GM19351 (cell line): ENCODE data around the gene COL5A3.

Experiments used
- ATAC-seq: cut with Tn5 transposase; IDR thresholded peaks from one replicate; pipeline ENCODE4 v1.9.1; 2021; ENCODE audit warnings: mild to moderate bottlenecking, moderate library complexity; ENCODE audit not compliant: unreplicated experiment

COL5A3 gene

DNA sequence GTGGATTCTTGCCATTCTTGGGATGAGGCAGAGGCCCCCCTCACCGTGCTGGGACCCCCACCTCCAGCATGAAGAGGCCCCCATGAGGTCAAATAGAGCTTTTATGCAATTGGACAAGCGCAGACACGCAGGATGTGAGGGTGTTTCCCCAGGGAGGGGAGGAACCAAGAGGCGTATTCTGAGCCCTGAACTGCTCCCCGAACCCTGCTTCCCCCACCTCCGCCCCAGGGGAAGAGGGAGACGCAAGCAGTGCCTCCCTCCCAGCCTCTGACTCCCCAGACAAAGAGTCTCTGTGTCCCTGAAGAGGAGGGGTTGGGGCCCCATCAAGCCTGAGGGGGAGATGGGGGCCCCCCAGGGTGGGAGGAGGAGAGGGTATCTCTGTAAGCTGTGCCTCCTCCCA lies 1.7 kb upstream of the COL5A3 start:
- ATAC-seq, result no peak

GRCh38 chr19:10010939-10011338 lies 635 bp upstream of the COL5A3 start:
- no peak for ATAC-seq

DNA sequence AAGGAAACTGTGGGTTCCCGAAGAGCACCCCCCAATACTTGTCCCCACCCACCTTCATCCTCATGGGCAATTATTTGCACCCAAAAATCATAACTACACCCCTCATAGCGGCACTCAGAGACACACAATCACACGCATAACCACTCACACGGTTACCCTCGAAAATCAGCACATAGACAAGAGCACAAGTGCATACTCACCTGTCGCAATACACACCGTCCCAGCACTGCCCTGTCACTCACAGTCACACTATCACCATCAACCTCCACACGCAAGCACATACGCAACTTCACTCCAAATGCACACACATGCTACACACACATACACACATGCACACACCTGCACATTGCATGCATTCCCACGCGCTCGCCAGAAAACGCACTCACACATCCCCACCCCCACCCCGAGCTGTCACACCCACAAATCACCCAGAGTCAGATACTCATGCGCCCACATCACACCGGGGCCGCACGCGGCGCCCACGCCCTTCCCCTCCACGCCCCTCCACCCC lies 535 bp downstream of the COL5A3 start:
- no peak for ATAC-seq

- no peak for ATAC-seq
These were observed 2.0 kb downstream of the COL5A3 start for GRCh38 chr19:10008184-10008765.

GRCh38 chr19:10007371-10008183 lies 2.7 kb downstream of the COL5A3 start:
- ATAC-seq, result no peak

GRCh38 chr19:10006752-10007323 lies 3.5 kb downstream of the COL5A3 start:
- ATAC-seq, result no peak

DNA sequence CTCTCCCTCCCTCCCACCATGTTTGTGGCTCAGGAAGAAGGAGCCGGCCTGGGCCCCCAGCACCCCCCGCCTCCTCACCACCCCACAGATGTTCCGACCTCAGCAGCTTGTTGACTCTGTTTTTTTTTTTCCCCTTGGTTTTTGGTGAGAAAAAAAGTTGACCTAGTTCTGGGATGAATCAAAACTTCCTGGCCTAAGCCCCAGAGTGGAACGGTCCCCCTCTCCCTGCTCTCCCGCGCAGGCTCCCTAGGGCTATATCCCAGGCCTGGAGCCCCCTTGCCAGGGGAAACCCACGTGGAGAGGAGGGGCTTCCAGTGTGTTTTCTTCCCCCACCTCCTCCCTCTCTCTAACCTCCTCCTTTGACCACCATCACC lies 4.0 kb downstream of the COL5A3 start:
- no peak for ATAC-seq

DNA sequence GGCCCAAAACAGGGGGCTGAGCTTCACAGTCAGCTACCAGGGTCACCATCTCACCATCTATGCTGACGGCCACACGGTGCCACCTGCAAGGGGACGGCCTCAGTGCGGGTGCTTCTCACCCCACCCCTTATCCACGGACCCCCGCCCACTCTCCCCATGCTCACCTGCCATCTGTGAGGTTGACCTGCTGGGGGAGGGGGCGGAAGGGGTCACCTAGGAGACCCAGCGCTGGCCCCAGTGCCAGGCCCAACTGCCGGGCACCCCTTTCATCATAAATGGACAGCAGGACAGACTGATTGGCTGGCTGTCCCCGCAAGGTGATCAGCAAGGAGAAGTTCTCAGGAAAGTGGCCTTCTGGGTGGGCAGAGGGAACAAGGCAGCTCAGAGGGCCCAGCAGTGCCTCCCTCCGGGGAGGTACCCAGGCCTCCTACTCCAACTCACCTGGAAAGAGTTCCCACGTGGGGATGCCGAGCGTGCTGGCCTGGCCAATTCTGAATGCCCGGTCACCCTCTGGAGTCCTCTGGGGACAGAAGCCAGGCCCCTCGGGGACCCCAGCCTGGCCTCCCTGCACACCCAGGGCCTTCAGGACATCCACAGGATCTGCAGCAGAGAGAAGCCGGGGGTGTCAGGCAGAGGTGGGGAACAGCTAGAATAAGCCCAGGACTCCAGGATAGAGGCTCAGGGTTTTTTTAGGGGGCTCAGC lies 4.5 kb downstream of the COL5A3 start:
- no peak for ATAC-seq

DNA sequence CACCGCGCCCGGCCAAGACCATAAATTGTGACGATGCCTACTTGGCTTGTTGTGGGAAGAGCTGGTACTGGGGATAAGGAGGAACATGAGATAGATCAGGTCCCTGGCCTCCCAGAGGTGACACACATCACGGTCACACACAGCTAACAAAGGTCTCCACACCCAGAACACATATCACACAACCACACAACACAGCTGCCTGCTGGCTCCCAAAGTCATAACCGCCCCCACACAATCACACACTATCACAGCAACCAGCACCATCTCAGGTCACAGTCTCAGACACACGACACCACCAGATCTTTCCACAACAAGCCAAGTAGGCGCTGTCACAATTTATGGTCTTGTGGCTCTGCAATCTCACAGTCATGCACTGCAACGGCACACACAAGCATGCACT lies 5.7 kb downstream of the COL5A3 start:
- ATAC-seq, result no peak

DNA sequence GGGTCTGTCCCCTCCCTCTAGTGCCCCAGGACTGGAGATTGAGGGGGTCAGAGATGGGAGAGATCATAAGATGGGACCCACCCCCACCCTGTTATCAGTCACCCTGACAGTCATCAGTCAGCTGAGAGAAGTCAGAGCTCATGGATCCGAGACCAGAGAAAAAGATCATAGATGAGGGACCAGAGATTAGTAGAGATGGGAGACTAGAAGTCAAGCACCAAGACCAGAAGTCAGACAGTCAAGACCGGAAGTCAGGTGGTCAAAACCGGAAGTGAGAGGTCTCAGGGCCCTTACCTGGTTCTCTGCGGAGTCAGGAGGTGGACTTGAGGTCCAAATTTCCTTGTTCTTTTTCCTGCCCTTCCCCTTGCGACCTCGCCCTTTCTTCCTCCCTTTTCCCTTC lies 7.0 kb downstream of the COL5A3 start:
- no peak for ATAC-seq

GRCh38 chr19:10001899-10002298 lies 8.4 kb downstream of the COL5A3 start:
- ATAC-seq, result no peak

GRCh38 chr19:10000171-10000826 lies 10.0 kb downstream of the COL5A3 start:
- ATAC-seq, result no peak

DNA sequence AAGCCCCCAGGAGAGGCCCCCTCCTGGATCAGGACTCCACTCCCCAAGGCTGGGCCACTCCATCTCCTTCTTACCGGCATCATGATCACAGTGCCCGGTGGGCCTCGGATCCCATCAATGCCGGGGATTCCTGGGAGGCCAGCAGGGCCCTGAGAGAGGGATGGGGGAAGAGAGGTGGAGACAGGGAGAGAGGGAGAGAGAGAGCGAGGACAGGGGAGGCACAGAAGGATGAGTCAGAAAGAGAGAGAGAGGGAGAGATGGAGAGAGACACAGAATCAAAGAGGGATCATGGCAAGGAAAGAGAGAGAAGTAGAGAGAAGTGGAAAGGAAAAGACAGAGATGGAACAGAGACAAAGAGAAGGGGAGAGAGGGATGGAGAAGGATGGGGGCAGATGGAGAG lies 13.8 kb downstream of the COL5A3 start:
- ATAC-seq, result no peak

DNA sequence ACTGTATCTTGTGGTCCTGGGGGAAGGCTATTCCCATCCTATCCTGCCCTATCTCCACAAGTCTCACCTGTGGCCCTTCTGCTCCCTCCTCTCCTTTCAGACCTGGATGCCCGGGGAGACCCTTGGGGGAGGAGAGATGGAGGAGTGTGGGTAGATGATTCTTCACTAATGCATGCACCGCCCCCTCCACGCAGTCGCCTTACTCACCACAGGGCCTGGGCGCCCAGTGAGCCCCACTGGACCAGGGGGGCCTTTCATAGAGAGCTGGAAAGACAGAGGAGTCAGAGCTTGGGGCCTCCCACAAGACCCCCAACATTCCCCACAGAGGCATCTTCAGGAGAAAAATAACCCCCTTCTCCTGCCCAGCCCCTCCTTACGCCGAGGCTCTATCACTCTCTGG lies 14.3 kb downstream of the COL5A3 start:
- ATAC-seq, result no peak

DNA sequence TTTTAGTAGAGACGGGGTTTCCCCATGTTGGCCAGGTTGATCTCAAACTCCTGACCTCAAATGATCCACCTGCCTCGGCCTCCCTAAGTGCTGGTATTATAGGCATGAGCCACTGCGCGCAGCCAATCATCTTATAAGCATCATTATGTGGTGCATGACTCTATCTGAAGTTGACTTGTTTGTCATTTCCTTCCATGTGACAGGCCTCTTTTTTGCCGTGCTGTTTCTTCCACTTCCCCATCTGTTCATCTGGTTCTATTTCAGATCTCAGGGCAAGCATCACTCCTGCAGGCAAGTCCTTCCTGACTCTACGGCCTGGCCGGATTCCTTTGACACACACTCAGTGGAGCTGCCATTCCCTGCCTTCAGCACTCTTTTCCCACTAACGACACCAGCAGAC lies 15.2 kb downstream of the COL5A3 start:
- ATAC-seq, result no peak

DNA sequence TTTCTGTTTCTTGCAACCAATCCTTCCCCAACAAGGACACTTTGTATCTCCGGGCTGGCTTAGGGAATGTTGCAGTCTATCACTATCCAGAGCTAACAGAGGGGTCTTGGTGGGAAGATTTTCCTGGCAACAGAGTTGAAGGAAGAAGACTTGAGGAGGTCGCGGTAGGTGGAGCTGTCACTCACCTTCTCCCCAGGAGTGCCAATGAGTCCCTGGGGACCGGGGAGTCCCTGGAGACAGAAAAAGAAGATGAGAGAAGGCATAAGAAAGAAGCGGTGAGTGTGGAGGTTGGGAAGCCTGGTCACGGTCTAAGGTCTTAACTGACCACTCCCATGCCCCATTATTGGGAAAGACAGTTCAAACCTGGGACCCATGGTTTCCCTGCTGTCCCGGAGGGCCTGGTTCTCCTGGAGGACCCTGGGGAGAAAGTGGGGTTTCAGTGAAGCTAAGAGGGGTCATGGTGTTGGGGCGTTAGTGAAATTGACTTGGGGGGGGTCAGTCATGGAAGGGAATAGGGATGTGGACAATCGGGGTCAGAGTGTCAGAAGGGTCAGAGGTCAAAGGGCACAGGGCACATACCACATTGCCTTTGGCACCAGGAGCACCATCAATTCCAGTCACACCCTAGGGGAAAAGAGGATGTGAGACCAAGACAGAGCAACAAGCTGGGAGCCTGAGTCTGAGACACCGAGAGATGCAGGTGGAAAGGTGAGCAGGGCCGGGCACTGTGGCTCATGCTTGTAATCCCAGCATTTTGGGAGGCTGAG lies 18.7 kb downstream of the COL5A3 start:
- ATAC-seq, result no peak

DNA sequence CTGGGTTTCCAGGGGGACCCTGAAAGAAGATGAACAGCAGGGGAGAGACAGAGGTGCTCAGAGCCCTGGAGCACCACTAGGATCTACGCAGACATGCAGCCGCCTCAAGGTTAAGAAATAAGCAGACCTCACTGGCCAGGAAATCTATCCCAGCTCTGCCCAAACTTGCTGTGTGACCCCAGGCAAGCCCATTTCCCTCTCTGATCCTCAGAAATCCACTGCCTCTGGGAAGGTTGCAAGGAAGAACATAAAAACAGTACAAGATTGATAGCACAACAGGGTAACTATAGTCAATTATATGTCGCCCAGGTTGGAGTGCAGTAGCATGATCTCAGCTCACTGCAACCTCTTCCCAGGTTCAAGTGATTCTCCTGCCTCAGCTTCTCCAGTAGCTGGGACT lies 20.8 kb downstream of the COL5A3 start:
- no peak for ATAC-seq

DNA sequence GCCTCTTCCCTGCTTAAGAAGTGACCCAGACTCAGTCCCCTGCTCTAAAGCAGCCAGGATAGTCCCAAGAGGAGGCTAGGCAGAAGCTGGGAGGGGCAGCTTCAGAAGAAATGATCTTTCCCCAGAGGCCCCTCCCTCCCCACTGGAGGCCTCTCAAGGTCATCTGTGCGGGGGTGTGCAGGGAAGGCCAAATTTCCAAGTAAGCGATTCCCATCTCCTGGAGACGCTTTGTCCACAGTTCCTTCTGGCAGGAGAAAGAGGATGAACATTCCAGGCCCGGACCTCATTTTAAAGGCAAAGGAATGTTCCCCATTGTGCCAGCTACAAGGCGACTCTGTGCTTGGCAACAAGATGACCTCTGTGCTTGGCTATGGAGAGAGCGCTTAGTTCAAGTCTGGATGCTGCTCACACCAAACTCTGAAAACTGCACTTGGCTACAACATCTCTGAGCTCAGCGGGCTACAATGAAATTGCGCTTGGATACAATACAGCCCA lies 23.5 kb downstream of the COL5A3 start:
- ATAC-seq, result no peak

DNA sequence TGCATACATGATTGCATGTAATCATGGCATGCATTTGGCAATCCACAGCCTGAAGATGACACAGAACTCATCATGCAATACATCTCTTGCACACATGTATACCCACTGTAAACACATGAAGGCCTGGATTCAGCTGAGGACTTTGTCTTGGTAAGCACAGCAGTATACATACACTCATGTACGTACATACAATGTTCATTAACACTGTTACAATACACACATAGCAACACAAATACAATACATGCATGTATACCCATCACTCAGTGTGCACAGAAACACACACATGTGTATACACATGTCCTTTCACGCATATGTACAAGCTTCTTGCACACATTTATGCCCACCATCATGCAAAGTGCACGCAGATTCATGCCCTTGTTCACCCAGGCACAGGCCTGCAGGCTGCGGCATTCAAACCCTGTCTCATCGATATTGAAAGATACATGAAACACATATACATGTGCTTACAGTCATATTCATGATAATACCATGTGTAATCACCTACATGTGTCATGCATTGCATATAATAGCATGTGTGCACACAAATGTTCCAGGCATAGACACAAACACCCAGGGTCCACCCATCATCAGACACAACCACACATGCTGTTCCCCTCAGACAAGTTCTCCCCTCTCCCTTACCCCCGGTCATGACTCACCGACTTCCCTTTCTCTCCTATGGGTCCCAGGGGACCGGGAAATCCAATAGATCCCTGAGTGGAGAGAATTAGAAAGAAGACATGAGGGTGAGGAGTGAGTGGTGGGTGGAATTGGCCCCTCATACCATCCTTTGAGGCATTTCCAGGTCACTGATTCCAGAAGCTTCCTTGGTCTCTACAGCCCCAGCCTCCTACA lies 28.7 kb downstream of the COL5A3 start:
- no peak for ATAC-seq
